MM.1S (cell line): Measurements from ENCODE around the gene KIAA0319L.

Experiments
- DNase-seq: peaks from one replicate; pipeline ENCODE4 v3.0.0-alpha.2; 2015
- H2AFZ ChIP-seq: fragments of 300-600 bp; sonication (generic); 2 replicates; pipeline ENCODE4 v1.6.0; 2016; ENCODE audit warnings: antibody characterized with exemption, low read length
- H3F3A ChIP-seq: fragments of 300-600 bp; sonication (generic); 2 replicates; pipeline ENCODE4 v1.6.1; 2016; ENCODE audit warnings: mild to moderate bottlenecking, antibody characterized with exemption, low read length, moderate library complexity, mixed read lengths; ENCODE audit not compliant: insufficient read depth
- H3K27ac ChIP-seq: fragments of 300-600 bp; sonication (generic); 2 replicates; pipeline ENCODE4 v1.5.1; 2016; ENCODE audit warnings: mild to moderate bottlenecking, low read length
- H3K27me3 ChIP-seq: fragments of 300-600 bp; sonication (generic); replicated peaks from 2 replicates; pipeline ENCODE4 v1.6.0; 2016; ENCODE audit warnings: low read length; ENCODE audit not compliant: insufficient read depth
- H3K36me3 ChIP-seq: fragments of 300-600 bp; sonication (generic); replicated peaks from 2 replicates; pipeline ENCODE4 v1.6.1; 2016; ENCODE audit warnings: mild to moderate bottlenecking, low read length, mixed read lengths; ENCODE audit not compliant: insufficient read depth
- H3K4me1 ChIP-seq: fragments of 300-600 bp; sonication (generic); 2 replicates; pipeline ENCODE4 v1.6.1; 2016; ENCODE audit warnings: low read length, mixed read lengths
- H3K4me2 ChIP-seq: fragments of 300-600 bp; sonication (generic); 2 replicates; pipeline ENCODE4 v1.6.0; 2016; ENCODE audit warnings: low read depth, low read length
- H3K4me3 ChIP-seq: fragments of 300-600 bp; sonication (generic); 2 replicates; pipeline ENCODE4 v1.5.1; 2016; ENCODE audit warnings: low read length, mixed read lengths
- H3K79me2 ChIP-seq: fragments of 300-600 bp; sonication (generic); 2 replicates; pipeline ENCODE4 v1.6.1; 2016; ENCODE audit warnings: mixed run types, low read length, mixed read lengths
- H3K9ac ChIP-seq: fragments of 300-600 bp; sonication (generic); 2 replicates; pipeline ENCODE4 v1.6.1; 2016; ENCODE audit warnings: low read length, mixed read lengths
- H3K9me2 ChIP-seq: fragments of 300-600 bp; sonication (generic); replicated peaks from 2 replicates; pipeline ENCODE4 v1.6.1; 2016; ENCODE audit warnings: mild to moderate bottlenecking, low read length, mixed read lengths; ENCODE audit not compliant: insufficient read depth
- H3K9me3 ChIP-seq: fragments of 300-600 bp; sonication (generic); replicated peaks from 2 replicates; pipeline ENCODE4 v1.6.1; 2016; ENCODE audit warnings: mild to moderate bottlenecking, low read length, mixed read lengths; ENCODE audit not compliant: insufficient read depth
- H4K20me1 ChIP-seq: fragments of 300-600 bp; sonication (generic); 2 replicates; pipeline ENCODE4 v1.6.1; 2016; ENCODE audit warnings: mild to moderate bottlenecking, low read length, moderate library complexity, mixed read lengths; ENCODE audit not compliant: insufficient read depth
- EZH2 ChIP-seq: fragments of 300-600 bp; sonication (generic); optimal IDR thresholded peaks from 2 replicates; pipeline ENCODE3; 2017; ENCODE audit warnings: low read depth, mild to moderate bottlenecking, antibody characterized with exemption, low read length, mixed read lengths
- EZH2phosphoT487 ChIP-seq: fragments of 300-600 bp; sonication (generic); IDR thresholded peaks from 2 replicates; pipeline ENCODE4 v1.6.1; 2018; ENCODE audit warnings: antibody characterized with exemption, low read length
- TF ChIP-seq, protein P1 (sequence below): fragments of 300-600 bp; sonication (generic); IDR thresholded peaks from 2 replicates; pipeline ENCODE4 v1.5.1; 2016; ENCODE audit warnings: antibody characterized with exemption, low read length, mixed read lengths

The KIAA0319L gene

DNA sequence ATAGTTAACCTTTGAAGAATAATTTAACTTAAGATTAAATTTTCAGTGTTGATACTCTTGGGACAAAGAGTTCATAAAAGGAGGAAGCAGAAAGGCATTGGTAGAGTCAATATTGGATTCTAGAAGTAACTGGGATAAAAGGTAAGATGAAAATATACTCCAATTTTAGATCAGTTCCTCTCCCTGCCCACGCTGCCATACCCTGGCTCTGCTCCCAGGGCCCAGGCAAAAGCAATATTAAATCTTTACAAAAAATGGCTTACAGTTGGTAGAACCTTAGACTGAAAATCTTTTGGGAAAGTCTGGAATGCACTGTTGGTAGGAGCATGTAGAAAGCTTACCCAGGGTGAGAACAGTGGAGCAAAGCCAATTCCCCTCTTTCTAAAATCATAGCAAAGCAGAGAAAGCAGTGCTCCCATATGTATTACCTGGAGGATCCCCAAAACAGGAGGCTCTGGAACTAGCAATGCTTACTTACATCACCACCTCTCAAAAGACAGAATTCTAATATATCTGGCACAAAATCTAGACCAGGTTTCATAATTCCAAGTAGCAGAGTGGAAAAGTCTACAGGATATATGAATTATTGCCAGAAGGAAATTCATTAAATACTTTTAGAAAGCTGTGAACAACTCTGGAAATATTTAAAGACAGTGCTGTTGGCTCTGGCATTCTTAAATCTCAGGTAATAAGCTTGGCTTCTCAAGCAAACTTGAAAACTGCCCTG, 24.5 kb downstream of the KIAA0319L start:
- peaks cover 46% of the 10 kb centered on the region for H3K79me2 ChIP-seq
- DNase-seq: no peak
- no peaks in the 10 kb centered on the region for H3F3A ChIP-seq
- H3K9me3 ChIP-seq: no peaks in the 10 kb centered on the region
- no peak overlapping the region for H3K4me2 ChIP-seq
- TF ChIP-seq EZH2phosphoT487 (no peak), EZH2 (no peak)
- TF ChIP-seq, protein P1, sequence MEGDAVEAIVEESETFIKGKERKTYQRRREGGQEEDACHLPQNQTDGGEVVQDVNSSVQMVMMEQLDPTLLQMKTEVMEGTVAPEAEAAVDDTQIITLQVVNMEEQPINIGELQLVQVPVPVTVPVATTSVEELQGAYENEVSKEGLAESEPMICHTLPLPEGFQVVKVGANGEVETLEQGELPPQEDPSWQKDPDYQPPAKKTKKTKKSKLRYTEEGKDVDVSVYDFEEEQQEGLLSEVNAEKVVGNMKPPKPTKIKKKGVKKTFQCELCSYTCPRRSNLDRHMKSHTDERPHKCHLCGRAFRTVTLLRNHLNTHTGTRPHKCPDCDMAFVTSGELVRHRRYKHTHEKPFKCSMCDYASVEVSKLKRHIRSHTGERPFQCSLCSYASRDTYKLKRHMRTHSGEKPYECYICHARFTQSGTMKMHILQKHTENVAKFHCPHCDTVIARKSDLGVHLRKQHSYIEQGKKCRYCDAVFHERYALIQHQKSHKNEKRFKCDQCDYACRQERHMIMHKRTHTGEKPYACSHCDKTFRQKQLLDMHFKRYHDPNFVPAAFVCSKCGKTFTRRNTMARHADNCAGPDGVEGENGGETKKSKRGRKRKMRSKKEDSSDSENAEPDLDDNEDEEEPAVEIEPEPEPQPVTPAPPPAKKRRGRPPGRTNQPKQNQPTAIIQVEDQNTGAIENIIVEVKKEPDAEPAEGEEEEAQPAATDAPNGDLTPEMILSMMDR: no peak
- H2AFZ ChIP-seq: no peak overlapping the region
- no peaks in the 10 kb centered on the region for H3K9me2 ChIP-seq
- no peak overlapping the region for H3K9ac ChIP-seq
- H4K20me1 ChIP-seq: no peaks in the 10 kb centered on the region
- peaks cover 8% of the 10 kb centered on the region; the same call in 1 of the 2 replicates for H3K4me1 ChIP-seq
- H3K36me3 ChIP-seq: peaks cover 6% of the 10 kb centered on the region; the same call in 1 of the 2 replicates
- H3K27ac ChIP-seq: no peak overlapping the region
- no peak overlapping the region for H3K4me3 ChIP-seq
- H3K27me3 ChIP-seq: no peaks in the 10 kb centered on the region

GRCh38 chr1:35531368-35531767, 25.8 kb downstream of the KIAA0319L start:
- H3K4me3 ChIP-seq: no peak overlapping the region
- H3K9me2 ChIP-seq: no peaks in the 10 kb centered on the region
- no peaks in the 10 kb centered on the region for H3K4me1 ChIP-seq
- H3K27me3 ChIP-seq: no peaks in the 10 kb centered on the region
- DNase-seq: no peak
- no peaks in the 10 kb centered on the region for H4K20me1 ChIP-seq
- no peaks in the 10 kb centered on the region for H3K9me3 ChIP-seq
- peaks cover 34% of the 10 kb centered on the region for H3K79me2 ChIP-seq
- no peak overlapping the region for H3K9ac ChIP-seq
- H3K4me2 ChIP-seq: no peak overlapping the region
- no peaks in the 10 kb centered on the region for H3F3A ChIP-seq
- no peak overlapping the region for H2AFZ ChIP-seq
- H3K36me3 ChIP-seq: peaks cover 6% of the 10 kb centered on the region; the same call in 1 of the 2 replicates
- H3K27ac ChIP-seq: no peak overlapping the region
- TF ChIP-seq, protein P1: no peak
- TF ChIP-seq EZH2: no peak
- no peak for TF ChIP-seq EZH2phosphoT487

GRCh38 chr1:35530946-35531345, 26.3 kb downstream of the KIAA0319L start:
- H2AFZ ChIP-seq: no peak overlapping the region

More at GRCh38 chr1:35530946-35531345, 26.3 kb downstream of the KIAA0319L start:
- Histone ChIP-seq H3K27me3 (no peaks in the 10 kb centered on the region), H3K27ac (no peak overlapping the region), H3K9me2 (no peaks in the 10 kb centered on the region), H3K9me3 (no peaks in the 10 kb centered on the region), H4K20me1 (no peaks in the 10 kb centered on the region), H3K36me3 (peaks cover 6% of the 10 kb centered on the region; the same call in 1 of the 2 replicates), H3K9ac (no peak overlapping the region), H3K79me2 (peaks cover 29% of the 10 kb centered on the region), H3K4me1 (no peaks in the 10 kb centered on the region), H3F3A (no peaks in the 10 kb centered on the region), H3K4me2 (no peak overlapping the region), H3K4me3 (no peak overlapping the region)
- no peak for DNase-seq
- TF ChIP-seq EZH2: no peak
- TF ChIP-seq, protein P1: no peak
- TF ChIP-seq EZH2phosphoT487: no peak
